RPMI8226 (cell line): Measurements from ENCODE around the gene ATXN2L.
A peak's percentile ranks its signal among the peaks of the same experiment; 100 is the strongest.
"Not testable (repeated sequence)": the region's sequence is repeated elsewhere in the genome, so short reads cannot be mapped to it uniquely, and the experiment has no call there.

ENCODE experiments used
- DNase-seq: peaks from one replicate; pipeline ENCODE4 v3.0.0-alpha.2; 2015

Gene ATXN2L

GRCh38 chr16:28873543-28874201 lies 50.9 kb downstream of the ATXN2L start:
- DNase-seq = peak; percentile 56

- DNase-seq = no peak
Observed at GRCh38 chr16:28874406-28874805, 51.6 kb downstream of the ATXN2L start.

- no peak for DNase-seq
Observed at GRCh38 chr16:28875134-28876018, 52.6 kb downstream of the ATXN2L start.

GRCh38 chr16:28876019-28876659 lies 53.3 kb downstream of the ATXN2L start:
- DNase-seq = no peak

GRCh38 chr16:28876973-28877654 lies 54.3 kb downstream of the ATXN2L start:
- DNase-seq = no peak

GRCh38 chr16:28877655-28878000 lies 54.8 kb downstream of the ATXN2L start:
- DNase-seq = no peak

- no peak for DNase-seq
Observed at GRCh38 chr16:28878083-28878926, 55.5 kb downstream of the ATXN2L start, which contains the start of gene ATP2A1. TSS of gene ATP2A1 (plus strand) at chr16:28878488. CDS start at chr16:28878672, 184 bp downstream.

- no peak for DNase-seq
Observed at GRCh38 chr16:28879261-28879840, 56.6 kb downstream of the ATXN2L start.

- DNase-seq = peak; percentile 96
Observed at GRCh38 chr16:28879841-28880588, 57.2 kb downstream of the ATXN2L start.

GRCh38 chr16:28880589-28880915 lies 57.8 kb downstream of the ATXN2L start:
- DNase-seq = no peak

- DNase-seq = no peak
Observed at GRCh38 chr16:28880955-28881354, 58.2 kb downstream of the ATXN2L start.

GRCh38 chr16:28881565-28881964 lies 58.8 kb downstream of the ATXN2L start:
- DNase-seq = not testable (repeated sequence)

GRCh38 chr16:28882551-28883160 lies 59.9 kb downstream of the ATXN2L start:
- DNase-seq = no peak

- no peak for DNase-seq
Observed at GRCh38 chr16:28883221-28883996, 60.6 kb downstream of the ATXN2L start.

- DNase-seq = no peak
Observed at GRCh38 chr16:28884045-28884444, 61.2 kb downstream of the ATXN2L start.
